ENCODE results near the gene INPP4A. TPM values are rescaled to one million over a fixed set of nuclear protein-coding genes. Genes with fewer than 3 reads are reported as not detected.
A peak's percentile ranks its signal among the peaks of the same experiment; 100 is the strongest.

INPP4A gene
- total RNA-seq, 1 donor from 2014 or later, result 73.0 TPM

DNA sequence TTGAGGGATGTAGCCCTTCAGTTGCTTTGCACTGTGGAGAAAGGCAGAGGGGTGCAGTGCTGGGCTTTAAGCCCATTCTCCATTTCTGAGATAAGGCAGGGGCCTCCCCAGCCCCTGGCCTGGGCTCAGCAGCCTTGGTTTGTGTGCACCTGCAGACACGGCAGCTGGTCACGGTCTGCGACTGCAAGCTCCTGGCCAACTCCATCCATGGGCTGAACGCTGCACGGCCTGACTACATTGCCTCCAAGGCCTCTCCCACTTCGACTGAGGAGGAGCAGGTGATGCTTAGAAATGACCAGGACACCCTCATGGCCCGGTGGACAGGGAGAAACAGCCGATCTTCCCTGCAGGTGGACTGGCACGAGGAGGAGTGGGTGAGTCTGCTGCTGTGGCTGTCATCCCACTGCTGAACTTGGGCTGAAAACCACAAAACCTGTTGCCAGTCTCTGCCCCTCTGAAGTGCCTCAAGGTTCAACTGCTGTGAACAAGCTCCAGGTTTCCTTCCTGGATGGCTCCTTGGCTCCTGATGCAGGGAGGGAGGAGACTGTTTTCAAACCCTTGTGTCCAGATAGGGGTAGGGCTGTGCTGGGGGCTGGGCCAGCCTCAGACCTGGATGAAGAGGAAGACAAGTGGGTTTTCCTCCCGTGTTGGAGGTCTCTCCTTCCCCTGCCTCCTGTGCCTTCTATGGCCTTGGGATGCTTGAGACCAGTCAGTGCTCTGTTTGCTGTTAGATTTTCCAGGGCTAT is 109.6 kb downstream of the INPP4A start:
- DNase-seq (ENCODE audit: low spot score in 2 of 2) (no peak), FAIRE-seq (no peak)

DNA sequence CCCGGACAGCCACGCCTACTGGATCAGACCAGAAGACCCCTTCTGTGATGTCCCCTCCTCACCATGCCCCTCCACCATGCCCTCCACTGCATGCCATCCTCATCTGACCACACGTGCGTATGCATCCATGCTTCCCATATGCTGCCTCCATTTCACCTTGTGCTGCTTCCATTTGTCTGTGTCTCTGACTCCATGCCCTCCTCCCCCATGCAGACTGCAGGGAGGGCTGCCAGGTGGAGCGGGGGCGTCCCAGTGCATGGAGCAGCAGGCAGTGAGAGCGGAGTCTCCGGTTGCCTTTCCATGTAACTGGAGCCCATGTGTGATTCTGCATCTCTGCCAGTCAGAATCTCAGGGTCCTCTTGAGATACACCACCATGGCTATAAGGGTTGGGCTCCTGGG is 111.0 kb downstream of the INPP4A start:
- DNase-seq (ENCODE audit: low spot score in 2 of 2) (no peak), FAIRE-seq (no peak)

DNA sequence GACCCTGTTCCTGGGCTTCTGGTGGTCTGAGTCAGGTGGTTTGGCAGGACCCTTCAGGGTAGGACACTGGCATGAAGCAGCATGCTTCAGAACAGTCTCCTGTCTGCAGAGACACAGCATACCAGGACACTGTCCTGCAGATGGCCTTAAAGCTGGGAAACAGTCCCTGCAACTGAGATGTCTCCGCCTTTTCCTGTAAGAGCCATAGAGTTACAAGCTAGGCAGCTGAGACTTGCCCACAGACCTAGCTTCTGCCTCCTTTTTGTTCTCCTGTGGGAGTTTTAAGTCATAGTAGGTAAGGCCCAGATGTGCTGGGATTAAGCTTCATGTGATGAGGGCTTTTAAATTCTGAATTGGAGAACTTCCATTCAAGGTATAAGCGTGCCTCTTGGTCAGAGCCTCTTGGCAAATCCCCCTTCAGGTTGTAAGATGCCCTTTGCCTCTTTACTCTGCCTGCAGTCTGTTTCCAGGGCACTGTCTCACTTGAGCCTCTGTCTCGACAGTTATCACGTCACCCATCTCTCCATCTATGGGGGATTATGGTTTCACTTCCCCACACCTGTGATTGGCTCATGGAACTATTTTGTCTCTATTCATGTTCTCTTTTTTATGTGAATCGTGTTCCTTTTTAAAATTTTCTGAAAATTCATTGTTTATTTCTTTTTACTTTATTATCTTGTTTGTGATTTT is 111.8 kb downstream of the INPP4A start:
- DNase-seq (ENCODE audit: low spot score in 2 of 2) (no peak), FAIRE-seq (no peak)

DNA sequence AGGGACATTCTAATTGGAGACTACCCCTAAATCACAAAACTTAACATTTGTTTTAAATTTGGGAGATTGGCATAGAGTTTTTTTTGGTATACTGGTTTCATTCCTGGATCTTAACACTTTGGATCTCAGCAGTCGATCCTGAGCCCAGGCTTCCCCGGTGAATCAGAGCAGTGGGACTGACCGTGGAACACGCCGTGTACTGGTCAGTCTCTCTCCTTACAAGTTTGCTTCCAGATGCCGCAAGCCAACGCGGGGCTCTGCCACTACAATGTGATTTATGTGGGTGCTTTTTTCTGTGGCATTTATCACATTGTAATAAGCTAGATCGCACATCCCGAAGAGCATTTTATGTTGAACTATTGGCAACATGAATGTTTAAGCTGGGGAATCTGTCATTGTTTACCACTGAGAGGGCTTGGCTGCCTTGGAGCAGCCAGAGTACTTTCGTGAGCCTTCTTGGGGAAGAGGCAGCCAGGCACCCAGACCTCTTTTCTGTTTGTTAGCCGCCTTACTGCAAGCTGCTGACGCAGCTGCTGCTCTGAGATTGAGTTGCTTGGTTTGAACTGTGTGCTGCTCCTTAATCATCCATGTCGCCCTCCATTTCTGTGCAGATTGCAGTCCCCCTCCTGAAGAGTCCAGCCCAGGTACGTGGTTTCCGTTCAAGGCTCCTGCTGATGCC is 114.3 kb downstream of the INPP4A start:
- DNase-seq (ENCODE audit: low spot score in 2 of 2), result no peak
- FAIRE-seq, result no peak

DNA sequence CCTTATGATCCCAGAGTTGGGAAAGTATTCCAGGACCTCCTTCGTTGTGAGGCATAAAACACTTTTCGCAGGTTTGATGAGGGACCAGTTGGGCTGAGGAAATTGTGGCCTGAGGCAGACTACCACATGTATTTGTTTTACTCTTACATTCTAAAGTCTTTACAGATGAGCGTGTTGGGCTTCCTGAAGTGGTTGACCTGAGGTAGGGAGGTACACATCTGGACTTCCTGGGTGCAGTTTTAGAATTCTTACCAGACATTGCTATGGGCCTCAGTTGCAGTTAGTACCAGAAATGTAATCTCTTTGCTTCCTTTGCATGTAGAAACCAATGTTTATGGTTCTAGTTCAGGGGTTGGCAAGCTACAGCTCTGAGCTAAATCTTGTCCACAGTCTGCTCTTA is 114.9 kb downstream of the INPP4A start:
- DNase-seq (ENCODE audit: low spot score in 2 of 2), result no peak
- no peak for FAIRE-seq

DNA sequence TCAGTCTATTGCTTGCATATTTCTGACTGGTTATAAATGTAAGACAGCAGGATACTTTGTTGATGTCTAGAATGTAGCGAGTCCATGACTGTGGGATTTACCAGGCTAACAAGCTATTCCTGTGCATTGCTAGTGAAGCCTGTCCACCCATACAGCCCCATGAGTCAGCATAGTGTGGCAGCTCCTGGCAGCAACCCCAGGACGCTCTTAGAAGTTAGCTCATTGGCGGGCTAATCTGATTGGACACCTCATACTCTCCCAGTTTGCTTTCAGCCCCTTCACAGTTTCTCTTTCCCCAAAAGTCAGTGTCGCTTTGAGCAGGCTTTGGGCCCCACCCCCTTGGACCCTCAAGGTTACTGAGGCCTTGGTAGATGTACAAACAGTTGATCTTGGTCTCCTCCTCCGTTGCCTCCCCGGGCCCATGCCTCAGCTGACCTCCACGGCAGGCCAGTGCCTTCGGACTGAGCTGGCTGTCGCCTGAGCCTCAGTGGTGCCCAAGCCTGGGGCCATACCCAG is 115.7 kb downstream of the INPP4A start:
- no peak for FAIRE-seq
- DNase-seq (ENCODE audit: low spot score in 2 of 2), result peak in 1 of 2 donors; percentile 38

DNA sequence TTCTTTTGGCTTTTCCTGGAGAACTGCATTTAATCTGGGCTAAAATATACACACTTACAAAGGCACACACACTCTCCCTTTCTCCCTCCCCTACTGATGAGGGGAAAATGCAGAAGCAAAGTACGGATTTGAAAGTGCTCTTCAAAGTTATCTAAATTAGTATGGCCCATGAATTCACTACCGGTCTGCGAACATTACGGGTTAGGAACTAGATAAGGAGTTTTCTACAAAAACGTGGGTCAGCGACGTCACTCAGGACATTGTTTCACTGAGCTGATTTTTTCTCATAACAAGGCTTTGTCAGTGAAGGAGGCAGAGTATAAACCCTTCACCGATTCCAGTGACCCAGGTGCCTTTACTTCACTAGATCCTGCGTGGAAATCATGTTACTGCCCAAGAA is 116.4 kb downstream of the INPP4A start:
- DNase-seq (ENCODE audit: low spot score in 2 of 2) (no peak), FAIRE-seq (no peak)

DNA sequence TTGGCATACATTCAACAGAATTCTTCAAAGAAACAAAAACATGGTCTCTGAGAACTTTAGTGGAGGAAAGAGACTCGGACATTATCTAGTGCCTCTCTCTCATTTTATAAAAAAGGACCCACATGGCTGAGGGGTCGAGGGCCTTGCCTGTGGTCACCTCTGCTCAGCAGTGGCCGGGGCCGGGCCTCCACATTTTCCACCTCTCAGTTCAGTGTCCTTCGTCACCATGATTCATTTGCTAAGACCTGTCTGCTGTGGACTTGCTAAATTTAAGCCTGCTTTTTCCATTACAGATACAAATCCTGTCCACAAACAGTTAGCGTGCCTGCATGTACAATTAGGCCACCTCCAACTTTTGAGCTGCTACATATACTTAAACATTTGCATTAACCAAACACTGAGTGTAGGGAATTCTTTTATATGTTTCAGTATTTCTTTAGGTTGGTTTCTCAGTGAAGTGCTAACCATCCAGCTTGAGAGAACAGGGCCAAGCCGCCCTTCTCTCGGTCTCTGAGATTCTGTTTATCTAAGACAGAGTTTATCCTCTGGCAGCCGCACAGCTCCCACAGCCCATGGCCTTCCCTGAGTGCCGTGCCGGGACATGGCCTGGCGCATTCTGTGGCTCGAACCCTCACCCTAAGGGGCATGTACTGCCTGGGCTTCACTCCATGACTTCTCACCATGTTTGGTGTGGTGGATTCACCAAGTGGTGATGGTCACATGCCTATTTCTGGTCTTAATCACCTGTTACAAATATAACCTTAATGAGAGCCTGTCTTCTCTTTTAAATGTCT is 117.4 kb downstream of the INPP4A start:
- DNase-seq (ENCODE audit: low spot score in 2 of 2), result no peak
- no peak for FAIRE-seq

DNA sequence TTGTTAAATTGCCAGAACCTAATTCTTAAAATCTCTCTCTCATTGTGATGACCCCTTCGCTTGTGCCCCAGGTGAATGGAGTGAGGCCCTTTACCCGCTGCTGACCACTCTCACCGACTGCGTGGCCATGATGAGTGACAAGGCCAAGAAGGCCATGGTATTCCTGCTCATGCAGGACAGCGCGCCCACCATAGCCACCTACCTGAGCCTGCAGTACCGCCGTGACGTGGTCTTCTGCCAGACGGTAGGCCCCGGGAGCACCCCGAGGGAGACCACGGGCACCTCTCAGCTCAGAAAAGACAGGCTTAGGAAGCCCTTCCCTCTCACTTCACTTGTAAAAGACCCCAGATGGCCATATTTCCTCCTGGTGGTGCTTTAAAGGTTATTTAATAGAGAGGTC is 118.7 kb downstream of the INPP4A start:
- FAIRE-seq (no peak), DNase-seq (ENCODE audit: low spot score in 2 of 2) (no peak)

DNA sequence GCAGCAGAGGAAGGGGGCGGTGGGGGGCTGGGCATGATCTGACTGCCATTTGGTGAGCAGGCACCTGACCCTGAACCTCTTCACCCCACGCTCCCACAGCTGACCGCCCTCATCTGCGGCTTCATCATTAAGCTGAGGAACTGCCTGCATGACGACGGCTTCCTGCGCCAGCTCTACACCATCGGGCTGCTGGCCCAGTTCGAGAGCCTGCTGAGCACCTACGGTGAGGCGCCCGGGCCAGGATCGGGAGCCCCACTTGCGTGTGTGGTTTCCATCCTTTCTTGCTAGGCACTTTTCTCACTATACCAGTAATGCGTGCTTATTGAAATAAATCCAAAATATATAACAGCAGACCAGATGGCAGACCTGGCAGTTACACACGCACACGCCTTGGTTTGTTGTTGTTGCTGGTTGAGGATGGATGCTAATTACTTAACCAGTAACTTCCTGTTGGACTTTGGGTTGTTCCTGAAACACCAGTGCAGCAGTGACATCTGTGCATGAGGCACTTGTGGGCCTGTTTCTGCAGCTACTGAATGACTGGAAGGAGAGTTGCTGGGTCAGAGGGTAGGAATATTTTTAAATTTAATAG is 120.0 kb downstream of the INPP4A start:
- FAIRE-seq (no peak), DNase-seq (ENCODE audit: low spot score in 2 of 2) (no peak)

DNA sequence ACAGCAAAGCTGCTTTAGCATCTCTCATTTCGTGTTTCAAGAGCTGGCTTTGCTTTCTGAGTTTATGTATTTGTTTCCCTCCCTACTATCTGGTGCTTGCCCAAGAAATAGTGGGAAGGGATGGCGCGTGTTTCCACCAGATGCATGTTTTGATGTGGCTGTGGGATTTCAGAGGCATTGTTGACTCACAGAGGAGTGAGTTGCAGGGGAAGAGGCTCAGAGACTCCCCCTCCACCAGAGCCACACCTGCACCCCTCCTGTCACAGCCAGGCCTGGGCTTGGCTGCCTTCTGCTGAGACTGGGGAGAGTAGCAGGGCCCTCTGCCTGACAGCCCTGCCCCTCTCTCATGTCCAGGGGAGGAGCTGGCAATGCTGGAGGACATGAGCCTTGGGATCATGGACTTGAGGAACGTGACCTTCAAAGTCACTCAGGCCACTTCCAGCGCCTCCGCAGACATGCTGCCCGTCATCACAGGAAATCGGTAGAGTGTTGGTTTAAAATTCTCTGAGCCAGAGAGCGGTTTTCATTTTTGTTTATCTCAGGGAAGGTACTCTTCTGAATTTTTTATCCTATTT is 120.7 kb downstream of the INPP4A start:
- DNase-seq (ENCODE audit: low spot score in 2 of 2), result no peak
- FAIRE-seq, result no peak

DNA sequence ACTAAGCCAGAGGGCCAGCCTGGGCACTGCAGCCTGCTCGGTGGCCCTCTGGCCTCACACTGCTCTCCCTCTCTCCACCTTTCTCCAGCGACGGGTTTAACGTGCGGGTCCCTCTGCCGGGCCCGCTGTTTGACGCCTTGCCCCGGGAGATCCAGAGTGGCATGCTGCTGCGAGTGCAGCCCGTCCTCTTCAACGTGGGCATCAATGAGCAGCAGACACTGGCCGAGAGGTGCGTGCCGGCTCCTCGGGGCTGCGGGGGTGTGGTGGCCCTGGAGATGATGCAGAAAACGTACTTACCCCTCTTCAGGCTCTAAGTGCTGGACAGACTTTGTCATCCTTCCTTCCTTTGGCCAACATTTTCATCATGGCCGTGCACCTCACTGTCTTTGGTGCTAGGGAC is 121.3 kb downstream of the INPP4A start:
- no peak for FAIRE-seq
- no peak for DNase-seq (ENCODE audit: low spot score in 2 of 2)

DNA sequence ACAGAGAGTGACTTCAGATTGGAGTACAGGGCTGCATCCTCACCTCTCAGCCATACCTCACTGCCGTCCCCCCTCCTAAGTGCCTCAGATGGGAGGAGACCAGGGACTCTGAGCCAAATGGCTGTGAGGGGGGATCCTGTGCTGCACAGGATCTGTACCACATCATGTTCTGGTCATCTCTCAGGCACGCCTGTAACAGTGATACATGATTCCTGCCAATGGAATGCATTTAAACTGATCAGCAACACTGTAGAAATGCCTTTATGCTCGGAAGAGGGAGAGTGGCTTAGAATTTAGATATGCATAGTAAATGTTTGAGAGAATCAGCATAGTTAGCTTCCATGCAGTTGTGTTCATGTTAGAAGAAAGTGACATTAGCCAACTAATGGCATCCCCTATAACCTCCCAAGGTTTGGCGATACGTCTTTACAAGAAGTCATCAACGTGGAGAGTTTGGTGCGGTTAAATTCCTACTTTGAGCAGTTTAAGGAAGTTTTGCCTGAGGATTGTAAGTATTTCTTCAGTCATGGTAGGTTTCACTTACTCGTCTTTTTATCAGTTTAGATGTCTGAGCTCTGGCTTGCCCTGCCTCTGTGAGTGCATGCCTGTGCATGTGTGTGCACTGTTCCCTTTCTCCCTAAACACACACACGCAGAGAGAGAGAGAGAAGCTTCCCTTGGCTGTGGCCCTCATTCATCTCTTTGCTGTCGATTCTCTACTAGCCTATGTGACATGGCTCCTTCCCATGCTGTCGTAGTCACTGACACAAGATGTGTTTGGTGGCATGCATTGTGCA is 123.7 kb downstream of the INPP4A start:
- no peak for DNase-seq (ENCODE audit: low spot score in 2 of 2)

DNA sequence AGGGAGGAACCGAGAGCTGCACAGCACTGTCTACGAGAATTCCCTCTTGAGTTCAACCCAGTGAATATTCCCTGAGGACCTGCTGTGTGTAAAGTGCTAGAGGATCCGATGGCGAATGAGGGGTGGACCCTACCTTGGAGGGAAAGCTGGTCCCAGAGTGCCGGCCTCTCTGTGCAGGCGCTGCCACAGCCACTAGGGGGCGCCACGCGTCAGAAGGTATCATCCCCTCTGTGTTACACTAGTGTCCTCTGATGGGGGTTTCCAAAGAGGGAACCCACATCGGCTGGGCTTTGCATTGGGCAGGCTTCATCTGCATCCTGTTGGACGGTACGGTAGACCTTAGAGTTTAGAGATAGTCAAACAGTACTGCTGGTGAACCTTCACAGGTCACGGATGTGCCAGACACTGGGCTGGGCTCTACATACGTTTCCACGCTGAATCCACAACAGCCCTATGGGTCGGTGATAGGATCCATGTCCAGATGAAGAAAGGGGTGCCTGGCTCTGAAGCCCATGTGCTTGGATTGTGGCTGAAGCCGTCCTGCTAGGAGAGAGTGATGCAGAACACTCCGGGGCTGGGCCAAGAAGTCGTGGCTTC is 124.6 kb downstream of the INPP4A start:
- DNase-seq (ENCODE audit: low spot score in 2 of 2) (peak in 1 of 2 donors; percentile 54), FAIRE-seq (no peak)

More for the DNA sequence above, 123.7 kb downstream of the INPP4A start:
- no peak for FAIRE-seq

DNA sequence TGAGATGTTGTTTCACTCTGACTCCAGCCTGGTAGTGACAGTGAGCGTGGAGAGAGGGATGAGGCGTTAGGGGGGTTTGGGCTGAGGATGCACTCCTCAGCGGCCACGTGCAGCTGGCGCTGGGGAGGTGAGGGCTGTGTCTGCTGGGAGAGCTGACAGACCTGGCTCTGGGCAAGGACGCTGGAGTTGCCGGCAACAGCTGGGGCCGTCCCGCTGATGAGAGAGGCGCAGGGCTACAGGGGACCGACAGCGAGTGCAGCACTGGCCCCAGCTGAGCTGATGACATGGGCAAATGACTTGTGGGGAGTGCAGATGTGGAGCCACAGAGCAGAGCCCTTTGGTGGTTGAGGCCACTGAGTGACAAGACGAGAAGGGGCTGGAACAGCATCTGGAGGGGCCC is 125.3 kb downstream of the INPP4A start:
- no peak for DNase-seq (ENCODE audit: low spot score in 2 of 2)
- no peak for FAIRE-seq

DNA sequence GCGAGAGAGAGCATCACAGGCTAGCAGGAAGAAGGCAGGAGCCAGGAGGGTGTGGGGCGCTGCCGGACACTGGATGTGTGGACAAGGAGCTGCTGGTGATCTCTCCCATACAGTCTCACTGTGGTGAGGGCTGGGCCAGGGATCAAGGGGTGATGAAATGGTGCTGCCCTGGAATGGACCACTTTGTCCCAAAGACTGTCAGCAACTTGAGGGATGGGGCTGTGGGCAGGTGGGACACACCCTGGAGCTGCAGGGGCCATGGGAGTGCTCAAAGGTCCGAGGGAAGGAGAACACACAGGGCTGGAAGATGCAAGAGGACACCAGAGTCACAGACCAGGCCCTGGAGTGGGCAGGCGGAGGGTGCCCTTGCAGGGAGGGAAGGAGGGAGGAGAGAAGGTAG is 125.7 kb downstream of the INPP4A start:
- FAIRE-seq, result no peak
- DNase-seq (ENCODE audit: low spot score in 2 of 2), result no peak

DNA sequence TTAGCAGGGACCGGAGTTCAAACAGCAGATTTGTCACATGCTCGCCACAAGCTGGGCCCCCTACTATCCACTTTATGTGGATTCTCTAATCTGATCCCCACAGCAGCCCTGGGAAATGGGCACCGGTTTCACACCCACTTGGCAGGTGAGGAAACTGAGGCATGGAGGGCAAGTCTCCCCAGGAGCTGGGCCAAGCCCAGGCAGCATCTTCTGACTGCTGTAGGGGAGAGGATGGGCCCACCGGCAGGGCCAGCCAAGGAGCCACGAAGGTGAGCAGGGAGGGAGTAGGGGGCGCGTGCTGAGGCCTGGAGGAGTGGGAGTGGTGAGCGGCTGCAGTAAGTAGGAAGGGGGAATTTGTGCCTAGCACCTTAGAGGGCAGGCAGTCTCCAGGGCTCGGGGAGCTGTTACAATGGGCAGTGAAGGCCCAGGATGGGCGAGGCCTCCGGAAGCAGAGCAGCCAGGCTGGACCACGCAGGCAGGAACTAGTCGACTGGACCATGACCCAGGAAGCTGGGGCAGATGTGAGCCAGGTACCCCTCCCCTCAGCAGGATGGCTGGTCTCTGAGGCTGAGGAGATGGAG is 126.6 kb downstream of the INPP4A start:
- no peak for DNase-seq (ENCODE audit: low spot score in 2 of 2)
- no peak for FAIRE-seq

DNA sequence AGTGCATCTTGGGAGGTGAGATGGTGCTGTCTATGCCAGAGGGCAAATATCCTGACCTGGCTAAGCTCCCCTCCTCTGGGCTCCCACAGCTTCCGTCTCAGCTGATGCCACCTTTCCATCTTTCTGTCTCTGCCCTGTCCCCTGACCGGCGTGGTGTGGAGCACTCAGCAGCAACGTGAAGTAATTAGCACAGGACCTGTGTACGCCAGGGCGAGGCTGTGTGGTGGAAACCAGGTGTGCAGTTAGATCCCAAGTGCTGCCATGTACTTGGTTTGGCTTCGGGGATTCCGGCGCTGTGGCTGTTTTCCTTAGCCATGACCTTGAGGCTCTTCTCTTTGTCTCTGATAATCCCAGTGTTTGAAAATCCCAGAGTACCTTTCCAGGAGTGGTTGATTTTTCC is 127.1 kb downstream of the INPP4A start:
- FAIRE-seq (no peak), DNase-seq (ENCODE audit: low spot score in 2 of 2) (no peak)

All from frontal cortex (tissue), 4 donors.